ENCODE measurements around the gene MPND.

The MPND gene

DNA sequence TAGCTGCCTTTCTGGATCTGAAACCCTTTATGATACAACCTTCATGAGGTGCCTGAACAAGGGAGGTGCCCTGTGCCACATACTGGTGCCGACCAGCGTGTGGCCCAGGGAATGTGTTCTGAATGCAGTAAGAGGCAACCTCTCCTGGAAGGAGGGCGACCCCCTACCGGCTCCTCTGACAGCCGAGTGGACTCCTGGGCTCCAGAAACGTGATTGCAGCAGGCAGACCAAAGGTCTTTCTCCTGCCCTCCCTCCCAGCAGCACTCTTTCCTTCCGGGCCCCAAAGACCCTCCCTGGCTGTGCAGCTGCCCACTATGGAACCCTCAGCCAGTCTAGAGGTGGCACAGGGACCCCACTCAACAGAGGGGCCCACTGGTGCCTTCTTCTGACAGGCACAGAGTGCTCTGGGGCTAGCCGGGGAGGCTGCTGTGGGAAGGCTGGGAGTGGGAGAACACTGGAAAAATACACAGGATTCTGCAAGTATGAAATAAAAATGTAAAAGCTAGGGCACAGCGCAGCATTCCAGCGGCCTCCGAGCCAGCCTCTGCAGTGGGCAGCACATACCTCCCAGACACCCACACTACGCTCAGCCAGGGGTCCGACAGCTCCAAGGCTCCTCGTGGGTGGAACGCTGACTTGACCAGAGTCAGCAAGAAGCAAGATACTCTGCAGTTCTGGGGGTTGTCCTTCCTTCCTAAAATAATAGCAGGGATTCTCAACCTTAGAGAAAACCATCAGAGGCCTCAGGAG is 42.1 kb downstream of the MPND start:
- no peak for DNase-seq

DNA sequence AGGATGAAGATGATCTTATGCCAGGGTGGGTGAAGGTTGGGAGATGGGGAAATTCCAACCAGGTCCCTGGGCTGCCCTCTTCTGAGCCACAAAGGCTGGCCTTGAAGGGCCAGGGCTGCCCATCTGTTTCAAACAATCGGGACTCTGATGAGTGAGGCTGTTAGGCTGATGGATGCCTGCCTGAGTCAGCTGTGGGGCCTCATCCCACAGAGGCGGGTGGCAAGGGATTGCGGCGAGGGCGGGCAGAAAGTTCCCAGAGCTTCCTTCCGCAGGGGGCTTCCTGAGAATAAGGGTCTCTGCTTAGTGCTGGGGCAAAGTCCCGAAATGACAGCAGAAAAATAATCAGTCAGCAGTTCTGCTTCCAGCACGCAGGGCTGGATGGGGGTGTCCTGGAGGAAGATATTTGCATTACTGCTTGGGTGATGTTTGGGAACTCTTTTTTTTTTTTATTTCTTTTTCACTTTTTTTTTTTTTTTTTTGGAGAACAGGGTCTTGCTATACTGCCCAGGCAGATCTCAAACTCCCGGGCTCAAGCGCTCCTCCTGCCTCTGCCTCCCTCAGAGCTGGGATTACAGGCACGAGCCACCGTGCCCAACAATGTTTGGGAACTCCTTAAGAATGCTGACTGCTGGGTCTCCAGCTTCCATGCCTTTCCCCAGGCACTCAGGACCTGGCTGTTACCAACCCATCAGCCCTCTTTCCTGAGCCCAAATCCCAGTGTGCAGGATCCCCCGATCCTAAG is 42.9 kb downstream of the MPND start:
- no peak for DNase-seq

DNA sequence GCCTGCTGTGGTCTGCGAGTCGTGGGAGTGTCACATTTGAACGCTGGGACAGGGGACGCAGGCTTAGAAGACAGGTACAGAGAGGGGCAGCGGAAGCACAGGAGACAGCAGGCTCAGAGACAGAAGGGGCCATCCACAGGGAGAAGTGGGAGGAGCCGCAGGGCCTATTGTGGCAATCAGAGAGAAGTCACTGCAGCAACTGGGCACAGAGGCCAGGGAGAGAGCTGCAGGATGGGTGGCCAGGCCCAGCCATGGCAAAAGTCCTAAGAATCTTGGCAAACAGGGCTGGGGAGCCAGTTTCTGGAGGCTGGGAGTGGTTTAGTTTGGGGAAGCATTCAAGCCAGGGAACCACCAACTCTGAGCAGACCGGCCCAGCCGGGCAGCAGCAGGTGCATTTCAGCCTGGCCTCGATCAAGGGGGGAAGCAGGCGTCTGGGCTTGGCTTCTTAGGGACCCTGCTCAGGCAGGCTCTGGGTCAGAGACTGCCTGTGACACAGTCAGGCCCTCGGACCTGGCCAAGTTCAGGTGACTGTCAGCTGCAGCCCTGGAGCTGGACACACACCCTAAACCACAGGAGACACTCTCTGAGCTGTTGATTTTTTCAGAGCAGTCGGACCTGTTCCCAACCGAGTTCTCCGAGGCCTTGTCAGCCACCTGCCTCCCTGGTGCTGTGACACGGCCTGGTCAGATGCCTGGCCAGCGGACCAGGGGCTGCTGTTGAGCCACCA is 45.1 kb downstream of the MPND start:
- DNase-seq, result no peak

DNA sequence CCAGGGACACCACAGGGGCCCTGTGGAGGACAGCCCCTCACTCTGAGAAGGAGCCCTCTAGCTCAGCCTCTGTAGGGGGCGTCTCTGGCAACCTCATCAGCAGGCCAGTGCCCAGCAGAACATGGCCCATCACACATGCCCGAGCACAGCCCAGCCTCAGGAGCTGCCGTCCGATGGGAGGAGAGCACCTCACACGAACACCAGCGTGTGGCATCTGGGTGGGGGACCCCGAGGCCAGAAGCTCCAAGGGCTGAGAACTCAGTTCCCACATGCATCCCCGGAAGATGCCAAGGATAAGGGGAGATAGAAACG is 45.7 kb downstream of the MPND start:
- no peak for DNase-seq

DNA sequence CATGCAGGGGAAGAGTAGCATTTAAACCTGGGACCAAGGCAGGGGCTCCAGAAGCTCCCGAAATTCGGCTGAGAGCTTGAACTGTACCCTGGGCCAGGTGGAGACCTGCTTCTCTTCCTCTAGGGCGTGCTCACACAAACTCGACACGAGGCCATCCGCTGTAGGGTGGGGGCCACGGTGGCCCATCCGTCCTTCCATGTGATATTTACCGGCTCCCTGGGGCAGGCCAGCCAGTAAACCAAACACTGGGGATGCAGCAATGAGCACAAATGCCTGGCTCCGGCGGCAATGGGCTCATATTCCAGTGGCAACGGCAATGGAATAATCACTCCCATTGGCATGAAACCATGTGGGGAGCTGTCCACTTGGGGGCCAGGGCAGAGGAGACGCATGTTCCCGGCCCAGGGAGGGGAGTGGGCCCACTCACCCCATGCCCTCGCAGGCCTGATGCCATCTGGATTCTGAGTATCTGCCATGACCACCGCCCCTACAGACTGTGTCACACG is 46.2 kb downstream of the MPND start:
- no peak for DNase-seq

DNA sequence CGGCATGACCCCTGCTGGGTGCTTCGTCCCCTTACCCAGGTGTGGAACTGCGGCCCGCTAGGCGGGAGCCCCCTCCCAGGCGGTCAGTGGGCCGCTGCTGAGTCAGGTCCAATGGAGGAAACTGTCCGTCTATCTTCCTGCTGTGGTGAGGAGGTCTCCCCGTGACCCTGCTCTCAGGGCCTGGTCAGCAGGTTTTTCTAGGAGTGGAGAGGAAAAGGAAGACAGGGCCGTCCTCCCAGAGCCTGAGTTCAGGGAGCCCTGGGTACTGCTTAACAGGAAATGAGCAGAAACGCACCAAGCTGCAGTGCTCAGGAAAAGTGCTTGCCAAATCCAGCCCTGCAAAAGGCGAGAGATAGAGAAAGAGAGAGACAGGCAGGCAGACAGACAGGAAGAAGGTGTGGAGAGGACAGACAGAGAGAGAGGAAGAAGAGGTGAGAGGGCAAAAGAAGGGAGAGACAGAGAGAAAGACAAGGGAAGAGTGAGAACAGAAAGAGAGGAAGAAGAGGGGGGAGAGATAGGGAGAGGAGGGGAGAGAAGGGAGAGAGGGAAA is 46.7 kb downstream of the MPND start:
- DNase-seq, result no peak

DNA sequence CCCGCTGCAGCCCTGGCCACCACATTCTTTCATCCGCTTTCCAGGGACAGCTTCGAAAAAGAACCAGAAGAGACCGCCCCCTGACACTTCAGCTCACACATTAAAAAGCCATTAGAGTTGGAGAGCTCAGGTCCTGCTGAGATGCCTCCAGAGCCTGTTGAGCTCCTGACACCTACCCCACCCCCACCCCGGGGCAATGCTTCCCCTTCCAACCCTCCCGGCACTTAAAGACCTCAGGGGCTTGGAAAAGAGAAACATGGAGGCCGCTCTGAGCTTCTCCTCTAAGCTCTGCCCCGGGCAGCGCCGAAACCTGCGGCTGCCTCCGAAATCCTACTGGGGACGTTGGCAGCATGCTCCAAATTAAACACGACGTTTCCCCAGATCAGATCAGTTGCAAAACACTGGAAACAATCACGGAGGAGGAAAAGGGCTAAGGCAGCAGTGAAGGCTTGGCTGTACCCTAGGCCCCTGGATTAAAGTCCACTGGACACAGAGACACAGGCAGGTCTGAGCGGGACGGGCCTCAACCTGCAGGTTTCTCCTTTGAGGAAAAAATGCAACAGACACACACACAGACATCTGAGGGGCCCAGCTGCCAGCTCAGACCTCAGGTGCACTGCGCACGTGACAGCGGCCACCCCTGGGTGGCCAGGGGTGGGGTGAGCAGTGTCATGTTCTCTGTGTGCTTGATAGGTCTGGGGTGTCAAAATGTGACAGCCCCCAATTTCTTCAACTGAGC is 47.4 kb downstream of the MPND start:
- DNase-seq, result no peak

DNA sequence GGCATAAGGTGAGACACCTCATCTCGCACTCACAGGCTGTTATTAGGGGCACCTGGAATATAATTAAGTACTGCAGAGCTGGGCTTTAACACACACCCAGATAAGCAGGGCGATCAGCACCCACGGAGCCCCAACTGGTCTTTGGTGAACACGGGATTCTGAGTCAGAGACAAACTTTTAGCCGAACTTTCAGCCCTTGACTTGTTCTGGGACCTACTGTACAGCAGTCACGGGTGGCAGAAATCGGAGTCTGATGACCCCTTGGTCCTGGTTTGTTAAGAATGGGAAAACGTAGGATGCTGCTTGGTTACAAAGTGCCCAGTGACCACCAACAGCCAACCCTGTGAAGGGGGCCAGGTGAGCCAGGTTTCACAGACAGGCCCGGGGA is 47.9 kb downstream of the MPND start:
- no peak for DNase-seq

DNA sequence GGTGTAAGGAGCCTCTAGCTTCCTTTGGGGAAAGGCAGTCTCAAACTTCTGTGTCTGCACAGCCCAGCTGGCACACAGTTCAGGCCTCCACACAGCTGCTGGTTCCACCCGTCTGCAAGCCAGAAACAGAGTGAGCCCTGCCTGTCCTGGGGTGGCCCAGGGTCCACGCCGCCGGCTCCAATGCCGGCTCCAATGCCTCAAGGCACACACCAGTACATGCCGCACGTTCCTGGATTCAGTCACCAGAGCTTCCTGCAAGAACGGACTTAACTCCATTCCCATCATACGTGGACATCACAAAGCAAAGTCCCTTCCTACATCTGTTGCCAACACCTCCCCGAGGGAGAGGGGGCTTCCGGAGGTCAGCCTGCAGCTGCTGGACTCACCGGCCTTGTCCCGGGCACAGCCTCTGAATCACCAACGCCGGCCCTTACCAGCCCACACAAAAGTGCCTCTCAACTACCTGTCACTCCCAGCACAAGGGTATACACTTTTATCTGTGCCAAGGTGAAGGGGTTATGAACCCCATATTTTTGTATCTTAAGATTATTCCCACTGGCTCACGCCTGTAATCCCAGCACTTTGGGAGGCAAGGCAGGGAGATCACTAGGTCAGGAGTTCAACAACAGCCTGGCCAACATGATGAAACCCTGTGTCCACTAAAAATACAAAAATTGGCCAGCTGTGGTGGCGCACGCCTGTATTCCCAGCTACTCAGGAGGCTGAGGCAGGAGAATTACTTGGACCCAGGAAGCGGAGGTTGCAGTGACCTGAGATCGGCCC is 48.5 kb downstream of the MPND start:
- no peak for DNase-seq

DNA sequence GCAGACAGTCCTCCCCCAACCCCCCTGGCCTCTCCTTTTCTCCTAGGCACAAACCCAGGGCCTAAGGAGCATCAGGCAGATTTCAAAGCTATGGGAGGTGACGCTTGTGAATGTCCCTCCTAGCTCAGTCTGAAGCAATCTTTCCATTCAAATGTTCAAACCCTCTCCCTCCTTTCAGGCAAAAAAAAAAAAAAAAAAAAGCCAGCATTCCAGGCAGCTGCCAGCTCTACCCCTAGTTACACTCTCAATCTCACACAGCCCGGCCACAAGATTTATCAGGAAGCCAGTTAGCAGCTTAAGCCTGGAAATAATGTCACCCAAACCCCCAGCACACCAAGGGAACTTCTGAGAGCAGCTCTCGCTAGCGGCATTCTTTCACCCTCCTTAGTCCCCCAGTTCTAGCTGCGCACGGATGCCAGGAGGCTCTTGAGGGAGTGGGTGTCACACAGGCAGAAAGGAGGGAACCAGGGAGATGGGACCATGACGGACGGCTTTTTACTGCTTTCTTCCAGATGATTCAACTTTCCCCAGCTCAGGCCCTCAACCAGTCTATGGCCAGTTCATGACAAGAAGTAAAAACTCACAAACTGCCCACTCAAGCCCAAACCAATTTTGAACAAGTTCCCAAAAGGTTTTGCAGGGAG is 50.7 kb downstream of the MPND start:
- DNase-seq, result no peak

DNA sequence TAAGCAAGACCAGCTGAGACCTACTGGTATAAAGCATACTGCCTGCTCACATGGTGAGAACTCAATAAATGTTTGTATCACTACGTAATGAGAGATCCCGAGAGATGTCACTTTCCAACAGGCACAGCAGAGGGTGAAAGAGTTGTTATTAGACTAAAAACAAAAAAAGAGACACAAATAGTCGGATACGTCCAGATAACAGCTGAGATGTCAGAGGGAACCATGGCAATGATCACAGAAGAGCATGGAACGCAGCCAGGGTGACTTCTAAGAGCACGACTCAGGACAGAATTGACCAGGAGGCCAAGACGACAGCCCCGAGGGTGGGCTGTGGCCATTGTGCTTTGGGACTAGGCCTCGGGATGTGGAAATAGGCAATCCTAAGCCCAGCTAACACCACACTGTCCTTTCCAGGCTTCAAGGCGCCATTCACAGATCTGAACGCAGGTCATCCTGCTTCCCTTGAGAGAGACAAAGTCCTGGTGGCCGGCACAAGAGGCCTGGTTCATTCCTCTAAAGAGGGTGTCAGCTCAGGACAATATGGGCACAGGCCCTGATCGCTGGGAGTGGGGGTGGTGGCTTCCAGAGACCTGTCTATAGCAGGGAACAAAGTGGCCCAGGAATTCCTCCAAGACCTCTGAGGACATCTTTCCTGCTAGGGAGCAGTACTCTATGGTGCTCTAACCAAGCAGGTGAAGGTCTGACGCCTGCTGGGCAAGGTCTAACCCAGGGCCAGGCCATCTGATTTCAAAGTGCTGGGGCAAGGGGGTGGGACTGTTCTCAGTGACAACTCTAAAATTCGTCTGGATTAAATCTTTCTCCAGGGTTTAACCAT is 53.8 kb downstream of the MPND start:
- no peak for DNase-seq

DNA sequence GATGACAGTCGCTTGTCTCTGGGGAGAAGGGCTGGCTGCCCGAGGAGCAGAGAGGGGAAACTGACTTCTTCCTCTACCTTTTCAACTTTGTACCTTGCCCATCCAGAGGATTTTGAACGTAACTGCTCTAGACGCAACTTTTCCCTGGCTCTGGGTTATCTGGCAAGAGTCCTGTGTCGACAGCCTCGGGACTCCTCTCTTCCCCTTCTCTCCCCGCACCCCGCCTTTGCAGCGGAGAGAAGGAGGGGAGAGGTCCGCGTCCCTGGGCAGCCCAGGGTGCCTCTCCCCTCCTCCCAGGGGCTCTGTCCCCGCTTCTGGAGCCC is 56.4 kb downstream of the MPND start:
- no peak for DNase-seq

DNA sequence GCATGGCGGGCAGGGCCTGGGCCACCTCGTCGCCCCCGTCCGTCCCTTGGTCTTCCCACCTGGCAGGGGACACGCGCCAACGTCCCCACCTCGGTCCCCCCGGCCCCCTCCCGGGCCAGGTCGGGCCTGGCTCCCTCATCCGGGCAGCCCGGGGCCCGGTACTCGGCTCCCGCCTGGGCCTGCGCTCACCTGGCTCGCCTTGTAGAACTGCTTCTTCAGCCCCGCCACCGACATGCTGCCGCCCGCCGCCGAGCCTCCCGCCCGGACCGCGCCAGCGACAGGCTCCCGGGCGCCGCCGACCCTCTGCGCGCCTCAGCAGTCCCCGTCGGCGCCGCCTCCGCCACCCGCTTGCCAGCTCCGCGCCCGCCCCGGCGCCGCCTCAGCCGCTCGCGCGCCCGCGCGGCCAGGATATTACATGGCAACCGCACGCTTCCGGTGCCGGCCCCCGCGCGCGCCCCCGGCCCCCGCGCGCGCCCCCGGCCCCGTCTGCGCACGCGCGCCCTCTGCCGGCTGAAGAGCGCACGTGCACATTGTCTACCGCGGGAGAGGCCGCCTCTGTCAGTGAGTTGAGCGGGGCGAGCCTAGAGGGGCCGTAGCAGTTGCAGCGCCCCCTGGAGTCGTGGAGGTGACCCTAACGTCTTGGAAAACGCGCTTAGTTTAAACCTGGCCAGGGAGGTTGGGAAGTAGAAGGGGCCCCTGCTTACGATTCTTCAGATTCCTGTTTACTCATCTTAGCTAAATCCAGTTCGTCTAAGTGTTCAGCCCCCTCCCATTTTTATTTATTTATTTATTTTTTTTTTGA is 57.0 kb downstream of the MPND start, which contains the start of gene SH3GL1:
Gene SH3GL1 (minus strand): TSS at position 413 of the 802 bp plus-strand sequence. CDS start 179 bp downstream, at position 234.
- DNase-seq, result peak; percentile 76

DNA sequence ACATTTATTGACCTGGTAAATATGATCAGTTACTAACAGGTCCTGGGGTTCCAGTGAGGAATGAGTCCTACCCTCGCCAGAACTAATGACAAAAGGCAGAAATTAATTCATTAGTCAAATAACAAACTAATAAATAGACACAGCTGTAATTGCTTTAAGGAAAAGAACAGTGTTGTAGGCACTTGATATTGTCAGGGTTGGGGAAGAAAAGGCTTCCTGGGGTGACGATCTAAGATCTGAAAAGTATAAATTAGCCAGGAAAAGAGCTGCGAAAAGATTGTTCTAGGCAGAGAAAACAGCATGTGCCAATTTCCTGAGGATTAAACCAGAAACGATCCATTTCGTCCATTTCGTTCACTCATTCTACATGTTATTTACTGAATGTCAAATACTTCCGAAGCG is 58.4 kb downstream of the MPND start:
- DNase-seq, result no peak

DNA sequence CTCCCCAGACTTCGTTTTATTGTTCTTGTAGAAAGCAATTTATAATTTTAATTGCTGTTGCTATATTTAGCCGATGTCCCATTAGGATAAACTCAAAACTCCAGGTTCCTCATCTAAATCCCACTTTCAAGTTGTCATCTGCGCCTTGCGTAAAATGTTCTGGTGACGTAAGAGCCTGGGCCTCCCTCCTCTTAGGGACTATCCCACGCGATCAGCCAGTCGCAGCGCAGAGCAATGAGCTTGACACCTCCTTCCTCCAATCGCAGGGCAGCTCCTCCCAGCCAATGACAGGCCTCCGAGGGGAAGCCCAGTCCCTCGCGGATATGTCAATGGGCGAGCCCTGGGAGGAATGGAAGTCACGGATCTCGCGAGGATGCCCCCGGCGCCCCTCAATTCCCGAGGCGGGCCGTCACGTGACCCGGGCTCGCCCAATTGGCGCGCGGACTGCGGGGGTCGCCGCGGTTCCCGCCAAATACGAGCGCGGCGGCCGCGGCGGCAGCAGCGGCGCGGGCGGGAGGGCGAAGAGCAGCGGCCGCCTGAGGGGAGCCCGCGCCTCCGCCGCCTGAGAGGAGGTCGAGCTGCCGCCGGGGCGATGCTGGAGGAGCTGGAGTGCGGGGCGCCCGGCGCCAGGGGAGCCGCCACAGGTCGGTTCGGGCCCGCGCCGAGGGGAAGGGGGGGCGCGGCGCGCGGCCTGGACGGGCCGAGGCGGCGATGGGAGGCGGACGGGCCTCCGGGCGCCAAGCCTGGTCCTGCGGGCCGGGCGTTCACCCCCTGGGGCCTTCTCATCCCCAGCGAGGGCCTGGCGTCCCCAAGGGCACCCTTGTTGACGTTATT is 59.0 kb downstream of the MPND start, which contains the start of gene CHAF1A:
Gene CHAF1A (plus strand): TSS at position 470 of the 834 bp plus-strand sequence. CDS start 123 bp downstream, at position 593.
- DNase-seq, result peak; percentile 98

DNA sequence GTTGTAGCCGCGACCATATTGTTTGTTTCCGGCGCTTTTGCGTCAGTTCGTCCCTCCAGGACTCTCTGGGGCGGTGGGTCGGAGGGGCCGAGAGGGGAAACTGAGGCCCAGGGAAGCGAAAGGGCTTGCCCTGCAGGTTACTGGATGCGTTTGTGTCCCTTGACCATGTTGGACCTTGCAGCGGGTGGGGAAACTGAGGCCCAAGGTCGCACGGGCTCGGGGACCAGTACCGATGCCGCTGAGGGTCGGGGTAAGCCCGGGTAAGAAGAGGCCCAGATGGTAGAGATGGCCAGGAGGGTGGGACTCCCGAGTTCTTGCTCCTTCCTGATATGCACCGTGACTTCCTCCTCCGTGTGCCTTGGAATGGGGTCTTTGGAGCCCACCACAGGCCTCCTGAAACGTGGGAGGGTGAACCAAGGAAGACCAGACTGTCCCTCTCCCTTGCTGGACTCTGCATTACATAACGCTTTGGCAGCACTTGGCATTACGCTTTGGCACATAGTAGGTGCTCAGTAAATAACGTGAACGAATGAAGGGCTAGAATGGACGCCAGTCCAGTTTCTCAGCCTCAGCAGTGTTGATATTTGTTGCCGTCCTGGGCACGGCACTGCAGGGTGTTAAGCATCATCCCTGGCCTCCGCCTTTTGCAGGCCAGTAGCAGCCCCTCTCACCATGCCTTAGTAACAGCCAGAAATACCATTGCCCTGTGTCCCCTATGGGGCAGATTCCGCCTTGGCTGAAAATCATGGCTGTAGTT is 59.8 kb downstream of the MPND start:
- no peak for DNase-seq

DNA sequence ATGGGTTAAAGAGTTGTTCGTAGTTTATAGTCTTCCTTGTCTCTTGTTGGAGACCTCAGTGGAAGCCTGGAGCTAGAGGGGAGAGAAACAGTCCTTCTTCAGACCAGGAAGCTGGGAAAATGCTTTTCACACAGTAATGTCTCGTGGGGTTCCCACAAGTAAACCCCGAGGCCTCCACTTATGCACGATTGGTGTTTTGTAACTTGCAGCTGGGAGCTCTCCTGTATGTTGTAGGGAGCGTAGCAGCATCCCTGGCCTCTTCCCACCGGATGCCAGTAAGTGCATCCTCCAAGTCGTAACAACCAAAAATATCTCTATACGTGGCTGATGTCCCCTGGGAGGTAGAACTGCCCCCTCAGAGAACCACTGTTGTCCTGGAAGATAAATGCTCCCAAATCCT is 62.6 kb downstream of the MPND start:
- DNase-seq, result no peak

DNA sequence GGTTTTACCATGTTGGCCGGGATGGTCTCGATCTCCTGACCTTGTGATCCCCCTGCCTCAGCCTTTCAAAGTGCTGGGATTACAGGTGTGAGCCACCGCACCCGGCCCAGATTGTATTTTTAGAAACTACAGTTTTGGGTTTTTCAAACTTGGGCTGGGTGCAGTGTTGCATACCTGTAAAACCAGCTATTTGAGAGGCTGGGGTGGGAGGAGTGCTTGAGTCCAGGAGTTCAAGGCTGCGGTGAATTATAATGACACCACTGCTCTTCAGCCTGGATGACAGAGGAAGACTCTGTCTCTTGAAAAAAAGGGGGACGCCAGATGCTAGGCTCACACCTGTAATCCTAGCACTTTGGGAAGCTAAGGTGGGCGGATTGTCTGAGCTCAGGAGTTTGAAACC is 63.3 kb downstream of the MPND start:
- DNase-seq, result no peak

Data from NCI-H1694 treated with DMSO at 0.1 percent for 48 hours (cell line).